Stimulated activated CD8-positive, alpha-beta memory T cell treated with anti-CD3 and anti-CD28 coated beads, Interleukin-4, amount 100 ng/mL, for 24 hours (primary cell): ENCODE results near the gene CEP192.

Experiments
- DNase-seq: peaks from one replicate; pipeline ENCODE4 v3.0.0-alpha.2; 2020; ENCODE audit warnings: low read depth

CEP192 gene

GRCh38 chr18:13103366-13103765, 112.2 kb downstream of the CEP192 start:
- no peak for DNase-seq

- no peak for DNase-seq
Measured at GRCh38 chr18:13105059-13105458, 113.9 kb downstream of the CEP192 start.

GRCh38 chr18:13107074-13107473, 115.9 kb downstream of the CEP192 start:
- no peak for DNase-seq

- DNase-seq: no peak
Measured at GRCh38 chr18:13108330-13108729, 117.2 kb downstream of the CEP192 start.

GRCh38 chr18:13110559-13110958, 119.4 kb downstream of the CEP192 start:
- no peak for DNase-seq

- DNase-seq: no peak
Measured at GRCh38 chr18:13112982-13113381, 121.8 kb downstream of the CEP192 start.

- no peak for DNase-seq
Measured at GRCh38 chr18:13120255-13120654, 129.1 kb downstream of the CEP192 start.

GRCh38 chr18:13120983-13121441, 129.8 kb downstream of the CEP192 start:
- no peak for DNase-seq

- DNase-seq: no peak
Measured at GRCh38 chr18:13124411-13124810, 133.2 kb downstream of the CEP192 start.

- no peak for DNase-seq
Measured at GRCh38 chr18:13125191-13125590, 134.0 kb downstream of the CEP192 start.

GRCh38 chr18:13126966-13127598, 135.9 kb downstream of the CEP192 start:
- DNase-seq: no peak

- DNase-seq: no peak
Measured at GRCh38 chr18:13131283-13131682, 140.1 kb downstream of the CEP192 start.

GRCh38 chr18:13134551-13135401, 143.6 kb downstream of the CEP192 start:
- DNase-seq: no peak

- DNase-seq: no peak
Measured at GRCh38 chr18:13136056-13136903, 145.1 kb downstream of the CEP192 start.

- DNase-seq: no peak
Measured at GRCh38 chr18:13136904-13137669, 145.9 kb downstream of the CEP192 start.

GRCh38 chr18:13137670-13138419, 146.7 kb downstream of the CEP192 start:
- peak; percentile 37 for DNase-seq

- DNase-seq: no peak
Measured at GRCh38 chr18:13138420-13139139, 147.4 kb downstream of the CEP192 start.

- no peak for DNase-seq
Measured at GRCh38 chr18:13139885-13140450, 148.8 kb downstream of the CEP192 start.

- DNase-seq: no peak
Measured at GRCh38 chr18:13141209-13141608, 150.0 kb downstream of the CEP192 start.

- no peak for DNase-seq
Measured at GRCh38 chr18:13145636-13146190, 154.6 kb downstream of the CEP192 start.
